Germinal center (tissue), 1 donor: ENCODE data around the gene GRIN2C.

ENCODE experiments used
- DNase-seq: peaks from one replicate; pipeline ENCODE4 v3.0.0; 2012; ENCODE audit warnings: mixed read lengths, low spot score

GRIN2C gene

DNA sequence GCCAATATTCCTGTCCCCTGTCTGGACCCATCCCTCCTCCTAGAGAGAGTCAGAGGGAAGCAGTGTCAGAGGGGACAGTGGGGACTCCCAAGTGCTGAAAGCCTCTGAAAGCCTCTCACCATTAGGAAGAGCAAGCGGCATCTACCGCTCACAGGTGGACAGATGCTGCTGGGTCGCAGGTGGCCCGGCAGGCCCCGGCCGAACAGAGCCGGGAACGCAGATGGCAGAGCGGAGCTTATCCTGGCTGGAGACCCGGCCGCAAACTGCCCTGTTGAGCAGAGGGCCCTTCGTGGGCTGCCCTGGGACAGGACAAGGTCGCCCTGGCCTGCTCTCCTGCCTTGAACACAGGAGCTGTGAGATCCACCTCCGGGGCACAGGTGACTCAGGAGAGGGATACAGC is 60.6 kb downstream of the GRIN2C start:
- no peak for DNase-seq

DNA sequence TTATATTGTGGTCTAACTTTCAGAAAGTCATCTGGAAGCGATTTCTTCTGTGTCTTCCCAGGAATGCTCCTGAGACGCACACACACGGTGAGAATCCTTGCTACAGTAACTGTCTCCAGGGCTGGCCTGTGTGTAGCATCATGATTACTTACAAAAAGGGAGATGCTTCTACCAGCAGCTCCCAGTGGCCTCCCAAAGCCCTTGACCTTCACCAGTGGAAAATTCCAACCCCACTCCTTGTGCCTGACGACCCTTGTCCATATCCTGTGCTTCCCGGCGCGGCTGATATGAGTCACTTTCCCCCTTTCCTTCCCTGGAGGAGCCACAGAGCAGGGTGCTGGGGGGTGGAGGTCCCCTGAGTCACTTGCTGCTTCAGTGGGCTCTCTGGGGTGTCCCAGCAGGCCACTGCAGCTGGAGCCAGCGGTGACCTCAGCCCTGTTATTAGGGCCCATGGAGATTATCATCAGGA is 61.4 kb downstream of the GRIN2C start:
- no peak for DNase-seq

GRCh38 chr17:74797824-74798223 is 61.9 kb downstream of the GRIN2C start:
- DNase-seq = no peak

DNA sequence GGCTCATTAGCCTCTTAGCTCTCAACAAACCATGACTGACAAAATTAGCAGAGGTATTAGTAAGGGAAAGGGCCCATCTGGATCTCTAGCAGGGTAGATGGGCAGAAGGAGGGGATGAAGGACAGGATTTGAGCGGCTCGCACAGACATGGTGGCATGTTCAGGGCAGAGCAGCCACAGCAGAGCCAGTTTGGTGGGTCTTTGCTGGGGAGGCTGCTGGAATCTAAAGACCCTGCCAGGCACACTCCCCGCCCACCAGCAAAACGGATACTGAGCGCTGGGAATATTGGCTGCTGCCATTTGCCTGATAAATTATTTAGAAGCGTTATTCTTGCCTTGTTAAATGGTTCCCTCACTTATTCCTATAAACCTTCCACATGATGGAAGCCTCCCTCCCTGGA is 62.8 kb downstream of the GRIN2C start:
- no peak for DNase-seq

DNA sequence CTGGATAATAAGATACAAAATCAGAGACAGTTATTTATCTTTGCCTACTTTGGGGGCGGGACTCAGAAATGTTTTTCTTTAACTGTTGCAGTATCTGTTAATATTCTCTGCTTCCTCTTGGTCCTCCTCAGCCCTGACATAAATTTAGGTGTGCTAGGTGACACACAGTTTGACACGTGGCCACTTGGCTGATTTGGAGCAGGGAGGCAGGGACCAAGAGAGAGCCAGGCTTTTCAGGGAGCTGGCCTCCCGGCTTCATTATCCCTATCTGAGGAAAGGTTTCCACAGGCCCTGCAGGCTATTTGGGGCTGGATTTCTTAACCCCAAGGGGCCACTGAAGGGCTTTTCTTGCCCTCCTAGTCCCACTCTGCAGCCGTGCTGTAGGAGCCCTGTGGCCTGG is 63.5 kb downstream of the GRIN2C start:
- no peak for DNase-seq

- DNase-seq = no peak
These were observed 64.2 kb downstream of the GRIN2C start for GRCh38 chr17:74795327-74796020.

- no peak for DNase-seq
These were observed 67.0 kb downstream of the GRIN2C start for GRCh38 chr17:74792586-74793105.
